AG09309 (cell line): ENCODE measurements around the gene ELK3.

Experiments
- DNase-seq: peaks from one replicate; pipeline ENCODE4 v3.0.0-alpha.2; 2010; ENCODE audit warnings: low read depth
- H3K4me3 ChIP-seq: 2 replicates; pipeline ENCODE4 v1.5.1; 2011; ENCODE audit warnings: mild to moderate bottlenecking, low read depth, low read length, moderate library complexity; ENCODE audit not compliant: control insufficient read depth
- CTCF ChIP-seq: IDR thresholded peaks from 2 replicates; pipeline ENCODE4 v1.5.1; 2011; ENCODE audit warnings: mild to moderate bottlenecking, low read depth, low read length, inconsistent platforms; ENCODE audit not compliant: insufficient read depth, control insufficient read depth; ENCODE audit errors: missing control alignments

Gene ELK3

GRCh38 chr12:96201272-96202227, 7.4 kb downstream of the ELK3 start:
- TF ChIP-seq CTCF, result no peak
- H3K4me3 ChIP-seq, result no peak overlapping the region
- DNase-seq, result no peak

- H3K4me3 ChIP-seq, result no peak overlapping the region
- no peak for TF ChIP-seq CTCF
- no peak for DNase-seq
Observed at GRCh38 chr12:96204381-96204780, 10.2 kb downstream of the ELK3 start.

- H3K4me3 ChIP-seq, result no peak overlapping the region
- DNase-seq, result no peak
- no peak for TF ChIP-seq CTCF
Observed at GRCh38 chr12:96205908-96206307, 11.7 kb downstream of the ELK3 start.

GRCh38 chr12:96206936-96207662, 12.9 kb downstream of the ELK3 start:
- no peak for DNase-seq
- H3K4me3 ChIP-seq, result no peak overlapping the region

GRCh38 chr12:96208346-96208745, 14.2 kb downstream of the ELK3 start:
- H3K4me3 ChIP-seq, result no peak overlapping the region
- TF ChIP-seq CTCF, result no peak
- peak; percentile 58 for DNase-seq

More at GRCh38 chr12:96206936-96207662, 12.9 kb downstream of the ELK3 start:
- no peak for TF ChIP-seq CTCF

- DNase-seq, result no peak
- TF ChIP-seq CTCF, result peak; percentile 2
- no peak overlapping the region for H3K4me3 ChIP-seq
Observed at GRCh38 chr12:96208801-96209549, 14.8 kb downstream of the ELK3 start.
